GM12891 (cell line): ENCODE results near the gene ZEB1.

Experiments
- PAX5 ChIP-seq: IDR thresholded peaks from 2 replicates; pipeline ENCODE4 v1.6.1; 2011; ENCODE audit warnings: low read length, moderate library complexity, mild to moderate bottlenecking; ENCODE audit not compliant: insufficient read depth, severe bottlenecking
- POLR2A ChIP-seq: IDR thresholded peaks from 2 replicates; pipeline ENCODE4 v1.6.1; 2011; ENCODE audit warnings: low read depth, low read length, control low read depth
- POLR2AphosphoS5 ChIP-seq: IDR thresholded peaks from 2 replicates; pipeline ENCODE4 v1.6.1; 2011; ENCODE audit warnings: low read depth, low read length, control low read depth
- POU2F2 ChIP-seq: IDR thresholded peaks from 2 replicates; pipeline ENCODE4 v1.6.1; 2011; ENCODE audit warnings: low read depth, mild to moderate bottlenecking, control low read depth, low read length, moderate library complexity
- TAF1 ChIP-seq: IDR thresholded peaks from 2 replicates; pipeline ENCODE4 v1.6.1; 2011; ENCODE audit warnings: low read depth, low read length, control low read depth

DNA sequence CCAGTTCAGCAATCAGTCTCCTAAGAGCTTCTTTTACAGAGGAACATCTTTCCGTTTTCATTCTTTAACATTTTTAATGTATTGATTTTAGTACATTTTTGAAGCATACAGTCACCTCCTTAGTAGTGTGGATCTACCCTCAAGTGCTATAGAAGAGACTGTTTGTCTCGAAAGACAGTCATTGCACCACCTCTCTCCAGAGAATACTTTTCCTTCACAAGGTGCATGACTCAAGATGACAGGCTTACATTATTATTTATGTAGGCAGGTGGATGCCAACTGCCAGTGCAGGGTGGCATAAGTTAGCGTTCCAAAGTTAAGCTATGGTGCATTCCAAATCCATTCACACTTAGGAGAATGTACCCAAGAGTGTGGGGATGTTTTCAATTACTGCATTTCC is 71.8 kb downstream of the ZEB1 start:
- TF ChIP-seq POLR2AphosphoS5: no peak
- TF ChIP-seq TAF1: no peak
- TF ChIP-seq POLR2A: no peak
- no peak for TF ChIP-seq POU2F2
- TF ChIP-seq PAX5: no peak
